ENCODE measurements around the gene MEOX2.

Gene MEOX2

GRCh38 chr7:15567652-15568051 is 118.8 kb downstream of the MEOX2 start:
- ChIA-PET CTCF (no interaction called here), POLR2A (no interaction called here)
- DNase-seq (ENCODE audit: extremely low spot score) = no peak
- TF ChIP-seq ELF4 (IDR thresholded peaks at IDR 0.05) = no peak
- TF ChIP-seq FOXK2 (IDR thresholded peaks at IDR 0.05) = no peak
- TF ChIP-seq SUZ12 (IDR thresholded peaks at IDR 0.05) = no peak
- TF ChIP-seq ZNF384 (IDR thresholded peaks at IDR 0.05) = no peak
- no peak for TF ChIP-seq CTBP1 (IDR thresholded peaks at IDR 0.05; ENCODE audit: borderline replicate concordance)
- TF ChIP-seq TARDBP (IDR thresholded peaks at IDR 0.05) = no peak
- no peak for TF ChIP-seq ARNT (IDR thresholded peaks at IDR 0.05)
- TF ChIP-seq L3MBTL2 (conservative IDR thresholded peaks at IDR 0.05) = no peak
- TF ChIP-seq NFRKB (IDR thresholded peaks at IDR 0.05) = no peak
- no peak for TF ChIP-seq PKNOX1 (IDR thresholded peaks at IDR 0.05)
- no peak for TF ChIP-seq HDGF (IDR thresholded peaks at IDR 0.05; ENCODE audit: borderline replicate concordance)
- no peak for TF ChIP-seq BHLHE40 (IDR thresholded peaks at IDR 0.05; ENCODE audit: borderline replicate concordance)
- TF ChIP-seq FOXA1 (IDR thresholded peaks at IDR 0.05) = no peak
- TF ChIP-seq FOXM1 (IDR thresholded peaks at IDR 0.05; ENCODE audit: borderline replicate concordance) = no peak

- POLR2A ChIA-PET = no interaction called here
- no peak for DNase-seq (ENCODE audit: extremely low spot score)
- no peak for TF ChIP-seq HDGF (IDR thresholded peaks at IDR 0.05; ENCODE audit: borderline replicate concordance)
- no peak for TF ChIP-seq ARNT (IDR thresholded peaks at IDR 0.05)
- TF ChIP-seq BHLHE40 (IDR thresholded peaks at IDR 0.05; ENCODE audit: borderline replicate concordance) = no peak
- no peak for TF ChIP-seq FOXM1 (IDR thresholded peaks at IDR 0.05; ENCODE audit: borderline replicate concordance)
- TF ChIP-seq FOXK2 (IDR thresholded peaks at IDR 0.05) = no peak
- TF ChIP-seq SP1 (IDR thresholded peaks at IDR 0.05) = no peak
- no peak for TF ChIP-seq NFRKB (IDR thresholded peaks at IDR 0.05)
- no peak for TF ChIP-seq CTBP1 (IDR thresholded peaks at IDR 0.05; ENCODE audit: borderline replicate concordance)
- TF ChIP-seq SUZ12 (IDR thresholded peaks at IDR 0.05) = no peak
- no peak for TF ChIP-seq TARDBP (IDR thresholded peaks at IDR 0.05)
- no peak for TF ChIP-seq ELF4 (IDR thresholded peaks at IDR 0.05)
- TF ChIP-seq LEF1 (IDR thresholded peaks at IDR 0.05; ENCODE audit: borderline replicate concordance) = no peak
- TF ChIP-seq ZNF384 (IDR thresholded peaks at IDR 0.05) = no peak
- TF ChIP-seq PKNOX1 (IDR thresholded peaks at IDR 0.05) = no peak
- TF ChIP-seq FOXA1 (IDR thresholded peaks at IDR 0.05) = no peak
- no peak for TF ChIP-seq L3MBTL2 (conservative IDR thresholded peaks at IDR 0.05)
- CTCF ChIA-PET = no interaction called here
These were observed 119.4 kb downstream of the MEOX2 start for GRCh38 chr7:15567036-15567435.

GRCh38 chr7:15566476-15566875 is 120.0 kb downstream of the MEOX2 start:
- POLR2A ChIA-PET = no interaction called here
- no peak for TF ChIP-seq ELF4 (IDR thresholded peaks at IDR 0.05)
- no peak for TF ChIP-seq ZNF384 (IDR thresholded peaks at IDR 0.05)
- TF ChIP-seq FOXA1 (IDR thresholded peaks at IDR 0.05) = no peak
- TF ChIP-seq BHLHE40 (IDR thresholded peaks at IDR 0.05; ENCODE audit: borderline replicate concordance) = no peak
- no peak for TF ChIP-seq HDGF (IDR thresholded peaks at IDR 0.05; ENCODE audit: borderline replicate concordance)
- no peak for TF ChIP-seq SUZ12 (IDR thresholded peaks at IDR 0.05)
- TF ChIP-seq SP1 (IDR thresholded peaks at IDR 0.05) = no peak
- no peak for TF ChIP-seq FOXM1 (IDR thresholded peaks at IDR 0.05; ENCODE audit: borderline replicate concordance)
- no peak for TF ChIP-seq PKNOX1 (IDR thresholded peaks at IDR 0.05)
- TF ChIP-seq CTBP1 (IDR thresholded peaks at IDR 0.05; ENCODE audit: borderline replicate concordance) = no peak
- TF ChIP-seq NFRKB (IDR thresholded peaks at IDR 0.05) = no peak
- TF ChIP-seq TARDBP (IDR thresholded peaks at IDR 0.05) = no peak
- no peak for TF ChIP-seq ARNT (IDR thresholded peaks at IDR 0.05)
- no peak for TF ChIP-seq L3MBTL2 (conservative IDR thresholded peaks at IDR 0.05)
- TF ChIP-seq LEF1 (IDR thresholded peaks at IDR 0.05; ENCODE audit: borderline replicate concordance) = no peak
- no peak for TF ChIP-seq FOXK2 (IDR thresholded peaks at IDR 0.05)
- CTCF ChIA-PET = no interaction called here
- DNase-seq (ENCODE audit: extremely low spot score) = no peak

- POLR2A ChIA-PET = no interaction called here
- CTCF ChIA-PET = no interaction called here
- no peak for TF ChIP-seq ZNF384 (IDR thresholded peaks at IDR 0.05)
- no peak for TF ChIP-seq L3MBTL2 (conservative IDR thresholded peaks at IDR 0.05)
- TF ChIP-seq PKNOX1 (IDR thresholded peaks at IDR 0.05) = no peak
- no peak for TF ChIP-seq CTBP1 (IDR thresholded peaks at IDR 0.05; ENCODE audit: borderline replicate concordance)
- TF ChIP-seq BHLHE40 (IDR thresholded peaks at IDR 0.05; ENCODE audit: borderline replicate concordance) = no peak
- no peak for TF ChIP-seq TARDBP (IDR thresholded peaks at IDR 0.05)
- TF ChIP-seq SUZ12 (IDR thresholded peaks at IDR 0.05) = no peak
- no peak for TF ChIP-seq ELF4 (IDR thresholded peaks at IDR 0.05)
- TF ChIP-seq FOXK2 (IDR thresholded peaks at IDR 0.05) = no peak
- no peak for DNase-seq (ENCODE audit: extremely low spot score)
These were observed 124.6 kb downstream of the MEOX2 start, which contains the start of gene AGMO for GRCh38 chr7:15561835-15562234. Gene AGMO, minus strand, starts transcription at chr7:15562015.

Data from HEK293T (cell line).